ENCODE results near the gene SYT14.

GRCh38 chr1:210049616-210050015 is 111.6 kb downstream of the SYT14 start:
- TF ChIP-seq CTCF (IDR thresholded peaks at IDR 0.05) (no peak), EP300 (IDR thresholded peaks at IDR 0.05) (no peak), POLR2A (IDR thresholded peaks at IDR 0.05; ENCODE audit: low read depth) (no peak), POLR2AphosphoS5 (IDR thresholded peaks at IDR 0.05) (no peak)
